Breast epithelium (tissue), 3 donors: ENCODE data around the gene AOAH.

ENCODE experiments used
- CTCF ChIP-seq, 3 donors: fragments of 450-650 bp; IDR thresholded peaks; one replicate each; pipeline ENCODE4 v1.5.1; 2016 to 2017; ENCODE audit warnings: antibody characterized with exemption in 3 of 3, mild to moderate bottlenecking in 3 of 3, moderate library complexity in 3 of 3
- POLR2A ChIP-seq: fragments of 450-650 bp; IDR thresholded peaks from one replicate; pipeline ENCODE4 v1.6.1; 2016; ENCODE audit warnings: antibody characterized with exemption, mild to moderate bottlenecking, moderate library complexity
- POLR2AphosphoS5 ChIP-seq, 3 donors: sonication (generic); formaldehyde crosslinking; IDR thresholded peaks; one replicate each; pipeline ENCODE4 v1.6.1; 2017; ENCODE audit warnings: antibody characterized with exemption in 3 of 3

GRCh38 chr7:36762394-36762793, 38.1 kb upstream of the AOAH start:
- TF ChIP-seq CTCF (IDR thresholded peaks at IDR 0.05) (no peak), POLR2AphosphoS5 (IDR thresholded peaks at IDR 0.05) (no peak), POLR2A (no peak)
